IMR-90 (cell line): ENCODE results near the gene ERCC1. TPM values are rescaled to one million over a fixed set of nuclear protein-coding genes. Genes with fewer than 3 reads are reported as not detected.

ENCODE experiments used
- ATAC-seq: fragments of 200-7000 bp; cut with Tn5 transposase; 2 replicates; pipeline ENCODE4 v1.9.1; 2020; ENCODE audit warnings: low read depth, mild to moderate bottlenecking, moderate library complexity
- BruUV-seq: library from RNA; stranded (reverse); fragments of 400-500 nt; replicated peaks from 2 replicates; lab custom pipeline; 2021; lab: Mats Ljungman, UMichigan
- CTCF ChIA-PET: fragments of 300-600 bp; formaldehyde crosslinking; extraction: SDS; loops from one replicate; lab custom pipeline; 2021; ENCODE audit warnings: antibody characterized with exemption; lab: Yijun Ruan, JAX
- POLR2A ChIA-PET: fragments of 300-600 bp; sonication (Branson Sonifier 250); formaldehyde crosslinking; loops from one replicate; lab custom pipeline; 2022; ENCODE audit warnings: antibody characterized with exemption; ENCODE audit not compliant: unreplicated experiment; lab: Charles Lee
- DNase-seq: peaks from one replicate; pipeline ENCODE4 v3.0.0; 2013
- H2AFZ ChIP-seq: replicated peaks from 2 replicates; pipeline ENCODE3; 2013; ENCODE audit warnings: low read length, mild to moderate bottlenecking; ENCODE audit not compliant: poor library complexity
- H2AK5ac ChIP-seq: 2 replicates; pipeline ENCODE4 v1.6.1; 2013; ENCODE audit warnings: low read depth, low read length, inconsistent platforms
- H2AK9ac ChIP-seq: replicated peaks from 2 replicates; pipeline ENCODE3; 2013; ENCODE audit warnings: mild to moderate bottlenecking, low read depth, low read length, moderate library complexity; ENCODE audit not compliant: poor library complexity
- H2BK120ac ChIP-seq: 2 replicates; pipeline ENCODE4 v1.6.1; 2013; ENCODE audit warnings: low read depth, low read length, inconsistent platforms
- H2BK15ac ChIP-seq: 3 replicates; pipeline ENCODE4 v1.6.1; 2013; ENCODE audit warnings: low read depth, low read length, inconsistent platforms
- H2BK20ac ChIP-seq: 2 replicates; pipeline ENCODE4 v1.6.1; 2013; ENCODE audit warnings: low read depth, mild to moderate bottlenecking, inconsistent platforms, low read length, moderate library complexity
- H2BK5ac ChIP-seq: 2 replicates; pipeline ENCODE4 v1.6.1; 2013; ENCODE audit warnings: mild to moderate bottlenecking, low read depth, low read length, inconsistent platforms; ENCODE audit not compliant: poor library complexity, severe bottlenecking
- H3K14ac ChIP-seq: replicated peaks from 2 replicates; pipeline ENCODE4 v1.6.1; 2013; ENCODE audit warnings: low read depth, low read length, inconsistent platforms
- H3K18ac ChIP-seq: 2 replicates; pipeline ENCODE4 v1.6.1; 2013; ENCODE audit warnings: low read depth, low read length, control low read depth
- H3K23ac ChIP-seq: 2 replicates; pipeline ENCODE4 v1.6.1; 2013; ENCODE audit warnings: low read depth, low read length, inconsistent platforms
- H3K27ac ChIP-seq: 2 replicates; pipeline ENCODE4 v1.5.1; 2013; ENCODE audit warnings: mild to moderate bottlenecking, control low read depth, low read length; ENCODE audit not compliant: insufficient read depth
- H3K27me3 ChIP-seq: 2 replicates; pipeline ENCODE4 v1.6.1; 2013; ENCODE audit warnings: low read length; ENCODE audit not compliant: control insufficient read depth, insufficient read depth
- H3K36me3 ChIP-seq: 2 replicates; pipeline ENCODE4 v1.6.1; 2013; ENCODE audit warnings: low read length, mixed read lengths; ENCODE audit not compliant: control insufficient read depth, insufficient read depth
- H3K4ac ChIP-seq: 2 replicates; pipeline ENCODE4 v1.6.1; 2013; ENCODE audit warnings: low read depth, low read length, inconsistent platforms
- H3K4me1 ChIP-seq: 2 replicates; pipeline ENCODE4 v1.6.1; 2013; ENCODE audit warnings: low read length, mixed read lengths; ENCODE audit not compliant: control insufficient read depth, insufficient read depth
- H3K4me2 ChIP-seq: 2 replicates; pipeline ENCODE4 v1.6.1; 2013; ENCODE audit warnings: low read depth, mild to moderate bottlenecking, control low read depth, low read length, moderate library complexity
- H3K4me3 ChIP-seq: 2 replicates; pipeline ENCODE4 v1.5.1; 2013; ENCODE audit warnings: low read depth, mild to moderate bottlenecking, control low read depth, low read length, moderate library complexity; ENCODE audit not compliant: insufficient read depth
- H3K56ac ChIP-seq: 2 replicates; pipeline ENCODE4 v1.6.1; 2013; ENCODE audit warnings: low read length, inconsistent platforms; ENCODE audit not compliant: insufficient read depth; ENCODE audit errors: extremely low read depth
- H3K79me1 ChIP-seq, 2 experiments: 2 replicates each; pipeline ENCODE4 v1.6.1; 2013; ENCODE audit warnings: low read length in 2 of 2, inconsistent platforms in 1 of 2, low read depth in 1 of 2
- H3K9ac ChIP-seq: 2 replicates; pipeline ENCODE4 v1.6.1; 2013; ENCODE audit warnings: low read depth, low read length, control low read depth
- H3K9me1 ChIP-seq: 2 replicates; pipeline ENCODE4 v1.6.1; 2013; ENCODE audit warnings: low read length, inconsistent platforms; ENCODE audit not compliant: insufficient read depth
- H3K9me3 ChIP-seq: 2 replicates; pipeline ENCODE4 v1.6.1; 2013; ENCODE audit warnings: low read length; ENCODE audit not compliant: control insufficient read depth, insufficient read depth
- H4K20me1 ChIP-seq: 2 replicates; pipeline ENCODE4 v1.6.1; 2013; ENCODE audit warnings: low read length, inconsistent platforms; ENCODE audit not compliant: insufficient read depth
- H4K5ac ChIP-seq: 2 replicates; pipeline ENCODE4 v1.6.1; 2013; ENCODE audit warnings: mild to moderate bottlenecking, low read depth, low read length, control low read depth
- H4K8ac ChIP-seq, 2 experiments: 2 replicates each; pipeline ENCODE4 v1.6.1; 2013; ENCODE audit warnings: low read depth in 2 of 2, low read length in 2 of 2, control low read depth in 1 of 2, inconsistent platforms in 1 of 2
- H4K91ac ChIP-seq: 2 replicates; pipeline ENCODE4 v1.6.1; 2013; ENCODE audit warnings: low read depth, low read length, inconsistent platforms; ENCODE audit not compliant: insufficient read depth
- MXI1 ChIP-seq: IDR thresholded peaks from 2 replicates; pipeline ENCODE4 v1.6.1; 2012; ENCODE audit warnings: low read depth, mild to moderate bottlenecking, low read length, moderate library complexity, borderline replicate concordance
- WGBS, 2 experiments: methylation state at CpG; one replicate each; pipeline versions ENCODE4 v1.1.5 to v1.1.7; 2013; ENCODE audit warnings: missing lambda C conversion rate in 2 of 2; ENCODE audit not compliant: insufficient read length in 1 of 2; ENCODE audit errors: extremely low coverage in 2 of 2; 5-methylcytosine and 5-hydroxymethylcytosine counted together
- dilution Hi-C: fragments of 300-500 bp; cut with HindIII; formaldehyde crosslinking; loops from one replicate; pipeline ENCODE4 v1.14.3; 2018; ENCODE audit warnings: low sequenced_read_pairs; ENCODE audit not compliant: unreplicated experiment
- in situ Hi-C: fragments of 300-500 bp; cut with MboI; formaldehyde crosslinking; loops from 3 replicates; pipeline ENCODE4 v1.14.3; 2019; ENCODE audit warnings: low sequenced_read_pairs, inconsistent platforms, mixed read lengths
- intact Hi-C: fragments of 100-400 bp; cut with micrococcal nuclease; formaldehyde crosslinking; loops from 2 replicates; pipeline ENCODE4 v1.10.0; 2022
- polyA plus RNA-seq, 3 experiments: library from polyadenylated mRNA; depleted of rRNA; stranded (reverse); fragments of >200 nt; gene quantifications; 2 replicates each; pipeline ENCODE4 v1.2.3, GENCODE V29; 2012; ENCODE audit warnings: low replicate concordance in 1 of 3
- total RNA-seq: library from RNA; depleted of rRNA; stranded (reverse); fragments of >200 nt; gene quantifications from 2 replicates; pipeline ENCODE4 v1.2.3, GENCODE V29; 2012
- TF ChIP-seq, protein P1 (sequence below): fragments of 150-350 bp; IDR thresholded peaks from 2 replicates; pipeline ENCODE4 v1.6.1; 2017; ENCODE audit warnings: mild to moderate bottlenecking, antibody characterized with exemption, low read length, low read depth

The ERCC1 gene
- total and polyA plus RNA-seq, 2 of the 4 experiments (the other 2 are of a cell fraction) = 84.2 to 132 TPM

DNA sequence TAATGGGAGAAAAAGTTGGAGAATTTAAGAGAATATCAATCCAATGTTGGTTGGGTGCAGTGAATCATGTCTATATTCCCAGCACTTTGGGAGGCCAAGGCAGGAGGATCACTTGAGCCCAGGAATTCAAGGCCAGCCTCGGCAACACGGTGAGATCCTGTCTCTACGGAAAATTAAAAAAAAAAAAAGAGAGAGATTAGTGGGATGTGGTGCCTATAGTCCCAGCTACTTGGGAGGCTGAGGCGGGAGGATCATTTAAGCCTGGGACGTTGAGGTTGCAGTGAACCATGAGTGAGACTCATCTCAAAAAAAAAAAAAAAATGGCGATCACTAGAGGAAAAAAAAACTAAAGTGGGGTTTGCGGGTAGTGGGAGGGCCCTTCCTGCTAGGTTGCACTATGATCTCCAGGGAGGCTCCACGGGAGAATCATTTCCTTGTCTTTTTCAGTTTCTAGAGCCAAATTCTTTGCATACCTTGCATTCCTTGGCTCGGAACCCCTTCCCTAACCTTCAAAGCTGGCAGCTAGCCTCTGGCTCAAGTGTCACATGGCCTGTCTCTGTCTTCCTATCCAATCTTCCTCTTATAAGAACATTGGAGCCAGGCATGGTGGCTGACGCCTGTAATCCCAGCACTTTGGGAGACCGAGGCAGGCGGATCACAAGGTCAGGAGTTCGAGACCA, 47.5 kb downstream of the ERCC1 start:
- TF ChIP-seq MXI1 = no peak
- TF ChIP-seq, protein P1, sequence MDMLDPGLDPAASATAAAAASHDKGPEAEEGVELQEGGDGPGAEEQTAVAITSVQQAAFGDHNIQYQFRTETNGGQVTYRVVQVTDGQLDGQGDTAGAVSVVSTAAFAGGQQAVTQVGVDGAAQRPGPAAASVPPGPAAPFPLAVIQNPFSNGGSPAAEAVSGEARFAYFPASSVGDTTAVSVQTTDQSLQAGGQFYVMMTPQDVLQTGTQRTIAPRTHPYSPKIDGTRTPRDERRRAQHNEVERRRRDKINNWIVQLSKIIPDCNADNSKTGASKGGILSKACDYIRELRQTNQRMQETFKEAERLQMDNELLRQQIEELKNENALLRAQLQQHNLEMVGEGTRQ = peak; percentile 71; the same call in 1 of the 2 replicates
- Histone ChIP-seq H3K4me3 (no peak overlapping the region), H3K4me1 (peaks cover 2% of the 10 kb centered on the region; the same call in 1 of the 2 replicates), H2AK9ac (peak overlapping the region; percentile 86), H3K14ac (peak overlapping the region; percentile 95), H3K4ac (peak overlapping the region; percentile 97), H3K18ac (peak overlapping the region; percentile 67; the same call in 1 of the 2 replicates), H3K4me2 (no peak overlapping the region), H4K20me1 (no peaks in the 10 kb centered on the region), H3K9ac (no peak overlapping the region), H3K9me3 (no peaks in the 10 kb centered on the region), H2BK20ac (peak overlapping the region; percentile 92), H2AFZ (peak overlapping the region; percentile 0), H3K23ac (peak overlapping the region; percentile 88; the same call in 1 of the 2 replicates), H3K36me3 (no peaks in the 10 kb centered on the region), H3K56ac (peak overlapping the region; percentile 84; the same call in 1 of the 2 replicates), H4K91ac (peak overlapping the region; percentile 96), H2BK5ac (peak overlapping the region; percentile 92), H3K27ac (peak overlapping the region; percentile 59), H2BK120ac (peak overlapping the region; percentile 98), H4K5ac (peak overlapping the region; percentile 80), H2BK15ac (peak overlapping the region; percentile 90), H2AK5ac (peak overlapping the region; percentile 97), H4K8ac (peak overlapping the region; percentile 74 to 97), H3K27me3 (no peaks in the 10 kb centered on the region), H3K9me1 (peaks cover 7% of the 10 kb centered on the region), H3K79me1 (no peaks in the 10 kb centered on the region)
- dilution Hi-C loops = no loop called here
- intact Hi-C loops = no loop called here
- 39% methylated on average over 3 of the region's 13 CpGs; no CpG with 5 or more reads in 1 of the 2 experiments for WGBS, 2 experiments
- CTCF ChIA-PET = no interaction called here
- in situ Hi-C loops = no loop called here
- DNase-seq = peak; percentile 94
- BruUV-seq = no TSS peak
- ATAC-seq = peak; percentile 79
- POLR2A ChIA-PET = no interaction called here
